Osteocyte (in vitro differentiated cells): Measurements from ENCODE around the gene GRAMD1A. TPM values are rescaled to one million over a fixed set of nuclear protein-coding genes. Genes with fewer than 3 reads are reported as not detected.

Experiments
- DNase-seq: peaks from one replicate; pipeline ENCODE4 v3.0.0; 2021; ENCODE audit warnings: mixed read lengths; ENCODE audit not compliant: unreplicated experiment; ENCODE audit errors: extremely low spot score
- H3K27ac Mint-ChIP-seq: one replicate; pipeline ENCODE4 v1.8.0; 2021; ENCODE audit warnings: mild to moderate bottlenecking, mixed read lengths; ENCODE audit not compliant: unreplicated experiment
- H3K27me3 Mint-ChIP-seq: one replicate; pipeline ENCODE4 v1.8.0; 2021; ENCODE audit warnings: mixed read lengths; ENCODE audit not compliant: unreplicated experiment
- H3K36me3 Mint-ChIP-seq: one replicate; pipeline ENCODE4 v1.8.0; 2021; ENCODE audit warnings: mixed read lengths; ENCODE audit not compliant: unreplicated experiment
- H3K4me1 Mint-ChIP-seq: one replicate; pipeline ENCODE4 v1.8.0; 2021; ENCODE audit warnings: mixed read lengths; ENCODE audit not compliant: unreplicated experiment
- H3K4me3 Mint-ChIP-seq: one replicate; pipeline ENCODE4 v1.8.0; 2021; ENCODE audit warnings: mild to moderate bottlenecking, moderate library complexity, mixed read lengths; ENCODE audit not compliant: unreplicated experiment
- H3K9me3 Mint-ChIP-seq: one replicate; pipeline ENCODE4 v1.8.0; 2021; ENCODE audit warnings: mixed read lengths; ENCODE audit not compliant: unreplicated experiment
- CTCF ChIP-seq: fragments of 200-600 bp; sonication (generic); IDR thresholded peaks from 2 replicates; pipeline ENCODE4 v1.5.0; 2021; ENCODE audit warnings: antibody characterized with exemption, mild to moderate bottlenecking, moderate library complexity
- total RNA-seq: library from RNA; stranded (reverse); gene quantifications from 2 replicates; pipeline ENCODE4 v1.2.1, GENCODE V29; 2021

The GRAMD1A gene
- total RNA-seq, 1 donor from 2014 or later = 80.8 TPM

GRCh38 chr19:35039881-35040825 lies 40.0 kb downstream of the GRAMD1A start:
- Mint-ChIP-seq H3K4me1 (peaks cover 9% of the 10 kb centered on the region), H3K27ac (no peak overlapping the region), H3K9me3 (no peaks in the 10 kb centered on the region), H3K36me3 (no peaks in the 10 kb centered on the region), H3K27me3 (no peaks in the 10 kb centered on the region), H3K4me3 (no peak overlapping the region)
- DNase-seq = no peak
- TF ChIP-seq CTCF = no peak

GRCh38 chr19:35040826-35041547 lies 40.9 kb downstream of the GRAMD1A start:
- no peak for TF ChIP-seq CTCF
- no peak for DNase-seq
- Mint-ChIP-seq H3K4me3 (no peak overlapping the region), H3K27me3 (no peaks in the 10 kb centered on the region), H3K27ac (no peak overlapping the region), H3K4me1 (peaks cover 9% of the 10 kb centered on the region), H3K36me3 (no peaks in the 10 kb centered on the region), H3K9me3 (no peaks in the 10 kb centered on the region)

GRCh38 chr19:35041548-35042055 lies 41.5 kb downstream of the GRAMD1A start, which contains the start of gene HPN:
HPN (plus strand) TSS chr19:35041721; CDS start chr19:35042507, 786 bp downstream.
- H3K27me3 Mint-ChIP-seq = no peaks in the 10 kb centered on the region
- no peak for DNase-seq
- no peak within 1 kb of the TSS for H3K4me3 Mint-ChIP-seq
- no peak within 1 kb of the TSS for H3K27ac Mint-ChIP-seq
- H3K36me3 Mint-ChIP-seq = no peaks in the 10 kb centered on the region
- TF ChIP-seq CTCF = no peak
- peaks cover 9% of the 10 kb centered on the region for H3K4me1 Mint-ChIP-seq
- H3K9me3 Mint-ChIP-seq = no peaks in the 10 kb centered on the region

- no peaks in the 10 kb centered on the region for H3K9me3 Mint-ChIP-seq
- H3K27me3 Mint-ChIP-seq = no peaks in the 10 kb centered on the region
- no peak for DNase-seq
- no peak for TF ChIP-seq CTCF
- H3K36me3 Mint-ChIP-seq = no peaks in the 10 kb centered on the region
- no peak overlapping the region for H3K27ac Mint-ChIP-seq
- no peak overlapping the region for H3K4me3 Mint-ChIP-seq
- peaks cover 9% of the 10 kb centered on the region for H3K4me1 Mint-ChIP-seq
Measured at GRCh38 chr19:35042056-35042730, 42.1 kb downstream of the GRAMD1A start.
